ENCODE data around the gene USH2A. TPM values are rescaled to one million over a fixed set of nuclear protein-coding genes. Genes with fewer than 3 reads are reported as not detected.

Gene USH2A
- total RNA-seq, 1 donor from 2014 or later, result 0.02 TPM

GRCh38 chr1:216459651-216460207 lies 36.5 kb upstream of the USH2A start:
- H3K4me3 Mint-ChIP-seq (ENCODE audit: unreplicated experiment), result no peak overlapping the region
- H3K27me3 Mint-ChIP-seq (ENCODE audit: low read depth, unreplicated experiment), result no peaks in the 10 kb centered on the region
- no peaks in the 10 kb centered on the region for H3K36me3 Mint-ChIP-seq (ENCODE audit: low read depth, unreplicated experiment)
- Histone ChIP-seq H3K9ac (ENCODE audit: low read length) (no peak overlapping the region), H3K4me2 (ENCODE audit: low read length) (no peak overlapping the region), H3K27ac (ENCODE audit: low read depth, low read length) (no peak overlapping the region), H3K4me3 (ENCODE audit: insufficient read depth, low read depth, low read length) (no peak overlapping the region), H4K20me1 (ENCODE audit: insufficient read depth, low read length) (no peaks in the 10 kb centered on the region), H2AFZ (ENCODE audit: low read depth, low read length) (no peak overlapping the region), H3K27me3 (ENCODE audit: insufficient read depth, low read length) (no peaks in the 10 kb centered on the region), H3K4me1 (ENCODE audit: insufficient read depth, low read length) (peaks cover 24% of the 10 kb centered on the region), H3K36me3 (ENCODE audit: insufficient read depth, low read length) (no peaks in the 10 kb centered on the region), H3K9me3 (ENCODE audit: insufficient read depth, low read depth, low read length) (no peaks in the 10 kb centered on the region), H3K79me2 (ENCODE audit: insufficient read depth, low read length) (no peaks in the 10 kb centered on the region)
- no peak for TF ChIP-seq EZH2 (IDR thresholded peaks at IDR 0.05; ENCODE audit: insufficient read depth, low read length)
- TF ChIP-seq CTCF (IDR thresholded peaks at IDR 0.05; ENCODE audit: insufficient read depth, low read depth, low read length), result no peak
- FAIRE-seq (no peak), DNase-seq (ENCODE audit: low read depth) (no peak)
- H3K4me1 Mint-ChIP-seq (ENCODE audit: low read depth, unreplicated experiment), result peaks cover 43% of the 10 kb centered on the region
- no peaks in the 10 kb centered on the region for H3K9me3 Mint-ChIP-seq (ENCODE audit: unreplicated experiment)
- no peak overlapping the region for H3K27ac Mint-ChIP-seq (ENCODE audit: unreplicated experiment)

GRCh38 chr1:216458812-216459211 lies 35.6 kb upstream of the USH2A start:
- Mint-ChIP-seq H3K36me3 (ENCODE audit: low read depth, unreplicated experiment) (no peaks in the 10 kb centered on the region), H3K9me3 (ENCODE audit: unreplicated experiment) (no peaks in the 10 kb centered on the region), H3K4me1 (ENCODE audit: low read depth, unreplicated experiment) (peaks cover 36% of the 10 kb centered on the region), H3K27me3 (ENCODE audit: low read depth, unreplicated experiment) (no peaks in the 10 kb centered on the region), H3K4me3 (ENCODE audit: unreplicated experiment) (no peak overlapping the region), H3K27ac (ENCODE audit: unreplicated experiment) (no peak overlapping the region)
- Histone ChIP-seq H4K20me1 (ENCODE audit: insufficient read depth, low read length) (no peaks in the 10 kb centered on the region), H3K36me3 (ENCODE audit: insufficient read depth, low read length) (no peaks in the 10 kb centered on the region), H3K9me3 (ENCODE audit: insufficient read depth, low read depth, low read length) (no peaks in the 10 kb centered on the region), H3K9ac (ENCODE audit: low read length) (no peak overlapping the region), H3K4me1 (ENCODE audit: insufficient read depth, low read length) (peaks cover 20% of the 10 kb centered on the region), H3K4me3 (ENCODE audit: insufficient read depth, low read depth, low read length) (no peak overlapping the region), H3K27ac (ENCODE audit: low read depth, low read length) (no peak overlapping the region), H3K27me3 (ENCODE audit: insufficient read depth, low read length) (no peaks in the 10 kb centered on the region), H3K4me2 (ENCODE audit: low read length) (no peak overlapping the region), H2AFZ (ENCODE audit: low read depth, low read length) (no peak overlapping the region), H3K79me2 (ENCODE audit: insufficient read depth, low read length) (no peaks in the 10 kb centered on the region)
- TF ChIP-seq CTCF (IDR thresholded peaks at IDR 0.05; ENCODE audit: insufficient read depth, low read depth, low read length), result no peak
- no peak for TF ChIP-seq EZH2 (IDR thresholded peaks at IDR 0.05; ENCODE audit: insufficient read depth, low read length)
- peak; percentile 18 for DNase-seq (ENCODE audit: low read depth)
- no peak for FAIRE-seq

- no peaks in the 10 kb centered on the region for H3K27me3 ChIP-seq (ENCODE audit: insufficient read depth, low read length)
- no peak overlapping the region for H2AFZ ChIP-seq (ENCODE audit: low read depth, low read length)
- peaks cover 6% of the 10 kb centered on the region for H3K4me1 ChIP-seq (ENCODE audit: insufficient read depth, low read length)
- H3K27ac Mint-ChIP-seq (ENCODE audit: unreplicated experiment), result no peak overlapping the region
- H3K36me3 Mint-ChIP-seq (ENCODE audit: low read depth, unreplicated experiment), result no peaks in the 10 kb centered on the region
- FAIRE-seq (no peak), DNase-seq (ENCODE audit: low read depth) (peak; percentile 26)
- H3K79me2 ChIP-seq (ENCODE audit: insufficient read depth, low read length), result no peaks in the 10 kb centered on the region
- H3K36me3 ChIP-seq (ENCODE audit: insufficient read depth, low read length), result no peaks in the 10 kb centered on the region
- no peaks in the 10 kb centered on the region for H3K9me3 ChIP-seq (ENCODE audit: insufficient read depth, low read depth, low read length)
- H3K9ac ChIP-seq (ENCODE audit: low read length), result no peak overlapping the region
- H3K4me1 Mint-ChIP-seq (ENCODE audit: low read depth, unreplicated experiment), result peaks cover 24% of the 10 kb centered on the region
- no peak overlapping the region for H3K4me2 ChIP-seq (ENCODE audit: low read length)
- no peaks in the 10 kb centered on the region for H4K20me1 ChIP-seq (ENCODE audit: insufficient read depth, low read length)
- no peaks in the 10 kb centered on the region for H3K9me3 Mint-ChIP-seq (ENCODE audit: unreplicated experiment)
- H3K4me3 ChIP-seq (ENCODE audit: insufficient read depth, low read depth, low read length), result no peak overlapping the region
- no peaks in the 10 kb centered on the region for H3K27me3 Mint-ChIP-seq (ENCODE audit: low read depth, unreplicated experiment)
- no peak overlapping the region for H3K27ac ChIP-seq (ENCODE audit: low read depth, low read length)
- no peak overlapping the region for H3K4me3 Mint-ChIP-seq (ENCODE audit: unreplicated experiment)
- TF ChIP-seq CTCF (IDR thresholded peaks at IDR 0.05; ENCODE audit: insufficient read depth, low read depth, low read length) (no peak), EZH2 (IDR thresholded peaks at IDR 0.05; ENCODE audit: insufficient read depth, low read length) (no peak)
These were observed 34.1 kb upstream of the USH2A start for GRCh38 chr1:216457356-216457755.
